ENCODE results near the gene PSMB3. TPM values are rescaled to one million over a fixed set of nuclear protein-coding genes. Genes with fewer than 3 reads are reported as not detected.
"Not testable (repeated sequence)": the region's sequence is repeated elsewhere in the genome, so short reads cannot be mapped to it uniquely, and the experiment has no call there.

Gene PSMB3
- total RNA-seq, 2 donors from 2014 or later = 68.2 to 99.2 TPM

GRCh38 chr17:38789185-38789584 lies 36.6 kb downstream of the PSMB3 start:
- no peaks in the 10 kb centered on the region for H3K27me3 ChIP-seq
- WGBS, 2 donors = 0 to 9% methylated on average over 1 of the region's 1 CpG
- ATAC-seq = no peak
- H3K4me1 ChIP-seq = no peaks in the 10 kb centered on the region
- intact Hi-C loops (cut with DNase I) = no loop called here
- H3K27ac ChIP-seq = no peak overlapping the region
- no peaks in the 10 kb centered on the region for H3K9me3 ChIP-seq
- H3K36me3 ChIP-seq (replicated peaks in 1 of 2; ENCODE audit: insufficient read depth in 1 of 2, low read depth in 2 of 2) = peaks cover 0 to 2% of the 10 kb centered on the region in 2 donors
- DNase-seq = no peak
- H3K4me3 ChIP-seq = no peak overlapping the region
- TF ChIP-seq CTCF (IDR thresholded peaks at IDR 0.05) = no peak
- no peak for TF ChIP-seq POLR2A (IDR thresholded peaks at IDR 0.05)

- intact Hi-C loops (cut with DNase I); H3K4me1 ChIP-seq; H3K27me3 ChIP-seq; ATAC-seq; DNase-seq; H3K27ac ChIP-seq; H3K36me3 ChIP-seq (replicated peaks in 1 of 2; ENCODE audit: insufficient read depth in 1 of 2, low read depth in 2 of 2); H3K9me3 ChIP-seq; H3K4me3 ChIP-seq: not testable (repeated sequence)
- 76 to 81% methylated on average over 13 of the region's 13 CpGs for WGBS, 2 donors
Observed at GRCh38 chr17:38790148-38790707, 37.7 kb downstream of the PSMB3 start.

GRCh38 chr17:38791162-38791561 lies 38.6 kb downstream of the PSMB3 start:
- Histone ChIP-seq H3K9me3 (no peaks in the 10 kb centered on the region), H3K4me1 (peaks cover 3% of the 10 kb centered on the region), H3K36me3 (replicated peaks in 1 of 2; ENCODE audit: insufficient read depth in 1 of 2, low read depth in 2 of 2) (no peaks in the 10 kb centered on the region), H3K27ac (no peak overlapping the region), H3K27me3 (no peaks in the 10 kb centered on the region), H3K4me3 (no peak overlapping the region)
- 90 to 96% methylated on average over 5 of the region's 5 CpGs for WGBS, 2 donors
- DNase-seq (no peak), ATAC-seq (no peak)
- intact Hi-C loops (cut with DNase I) = no loop called here
- TF ChIP-seq POLR2A (IDR thresholded peaks at IDR 0.05) (no peak), CTCF (IDR thresholded peaks at IDR 0.05) (no peak)

- 90 to 97% methylated on average over 5 of the region's 5 CpGs for WGBS, 2 donors
- Histone ChIP-seq H3K36me3 (replicated peaks in 1 of 2; ENCODE audit: insufficient read depth in 1 of 2, low read depth in 2 of 2) (no peaks in the 10 kb centered on the region), H3K27me3 (no peaks in the 10 kb centered on the region), H3K9me3 (no peaks in the 10 kb centered on the region), H3K4me3 (no peak overlapping the region), H3K27ac (no peak overlapping the region), H3K4me1 (peaks cover 30% of the 10 kb centered on the region)
- intact Hi-C loops (cut with DNase I) = no loop called here
- TF ChIP-seq CTCF (IDR thresholded peaks at IDR 0.05) = no peak
- TF ChIP-seq POLR2A (IDR thresholded peaks at IDR 0.05) = no peak
- DNase-seq (no peak), ATAC-seq (no peak)
Observed at GRCh38 chr17:38794221-38794620, 41.7 kb downstream of the PSMB3 start.

- Histone ChIP-seq H3K27ac (no peak overlapping the region), H3K4me3 (no peak overlapping the region)
Observed at GRCh38 chr17:38796451-38797157, 44.1 kb downstream of the PSMB3 start.

More at GRCh38 chr17:38796451-38797157, 44.1 kb downstream of the PSMB3 start:
- DNase-seq (no peak), ATAC-seq (no peak)
- Histone ChIP-seq H3K9me3 (no peaks in the 10 kb centered on the region), H3K4me1 (peaks cover 30% of the 10 kb centered on the region), H3K27me3 (no peaks in the 10 kb centered on the region), H3K36me3 (replicated peaks in 1 of 2; ENCODE audit: insufficient read depth in 1 of 2, low read depth in 2 of 2) (peaks cover 0 to under 1% of the 10 kb centered on the region in 2 donors)
- WGBS, 2 donors = 50 to 54% methylated on average over 5 of the region's 5 CpGs
- TF ChIP-seq POLR2A (IDR thresholded peaks at IDR 0.05) (no peak), CTCF (IDR thresholded peaks at IDR 0.05) (no peak)
- intact Hi-C loops (cut with DNase I) = no loop called here
